Daoy (cell line): Measurements from ENCODE around the gene TBK1. TPM values are rescaled to one million over a fixed set of nuclear protein-coding genes. Genes with fewer than 3 reads are reported as not detected.

ENCODE experiments used
- DNase-seq: peaks from one replicate; pipeline ENCODE4 v3.0.0-alpha.2; 2015; ENCODE audit warnings: low read depth
- total RNA-seq: library from RNA; depleted of rRNA; stranded (reverse); fragments of >200 nt; shearing (Covaris generic); gene quantifications from 2 replicates; pipeline ENCODE4 v1.2.3, GENCODE V29; 2014

Gene TBK1
- total RNA-seq, 1 experiment from 2014 or later: 48.3 TPM

DNA sequence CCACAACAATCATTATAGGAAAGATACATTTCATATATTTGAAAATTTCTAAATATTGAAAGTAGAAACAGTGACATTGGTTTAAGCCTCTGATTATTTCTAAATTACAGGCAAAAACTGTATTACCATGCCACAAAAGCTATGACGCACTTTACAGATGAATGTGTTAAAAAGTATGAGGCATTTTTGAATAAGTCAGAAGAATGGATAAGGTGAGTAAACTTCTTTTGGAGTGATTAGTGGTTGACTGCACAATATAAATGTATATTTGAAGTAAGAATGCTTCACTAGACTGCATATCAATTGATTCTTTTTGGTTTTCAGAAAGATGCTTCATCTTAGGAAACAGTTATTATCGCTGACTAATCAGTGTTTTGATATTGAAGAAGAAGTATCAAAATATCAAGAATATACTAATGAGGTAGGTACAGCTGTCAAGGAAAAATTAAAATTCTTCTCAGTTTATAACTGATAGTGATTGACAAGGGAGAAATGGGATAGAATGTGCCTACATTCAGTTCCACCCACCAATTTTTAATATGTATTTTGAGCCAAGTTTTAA lies 45.0 kb downstream of the TBK1 start:
- no peak for DNase-seq

DNA sequence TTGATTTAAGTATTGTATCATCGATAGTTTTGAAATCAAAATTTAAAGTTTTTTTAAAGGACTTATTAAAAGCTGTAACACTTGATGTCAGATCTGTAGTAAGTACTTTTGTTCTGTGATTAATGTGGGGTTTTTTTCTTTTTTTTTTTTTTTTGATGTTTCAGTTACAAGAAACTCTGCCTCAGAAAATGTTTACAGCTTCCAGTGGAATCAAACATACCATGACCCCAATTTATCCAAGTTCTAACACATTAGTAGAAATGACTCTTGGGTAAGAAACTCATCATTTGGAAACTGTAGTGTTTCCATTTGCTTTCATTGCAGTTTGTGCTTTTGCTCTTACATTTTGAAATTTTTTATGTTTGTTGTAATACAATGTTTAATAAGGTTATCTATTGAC lies 45.6 kb downstream of the TBK1 start:
- DNase-seq: no peak

DNA sequence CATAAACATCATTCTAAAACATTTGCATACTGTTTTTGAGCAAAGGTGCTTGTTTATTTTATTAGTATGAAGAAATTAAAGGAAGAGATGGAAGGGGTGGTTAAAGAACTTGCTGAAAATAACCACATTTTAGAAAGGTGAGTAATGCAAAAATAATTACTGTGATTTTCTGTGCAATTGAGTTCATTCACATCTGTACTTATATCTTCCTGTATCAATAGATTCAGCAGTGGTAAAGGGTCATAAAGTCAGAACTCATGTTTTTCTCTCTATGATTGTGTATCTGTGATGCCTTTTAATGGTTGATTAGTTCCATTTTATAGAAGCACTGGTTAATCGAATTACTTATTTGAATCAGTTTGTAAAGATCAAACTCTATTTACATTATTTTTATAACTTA lies 46.0 kb downstream of the TBK1 start:
- no peak for DNase-seq

DNA sequence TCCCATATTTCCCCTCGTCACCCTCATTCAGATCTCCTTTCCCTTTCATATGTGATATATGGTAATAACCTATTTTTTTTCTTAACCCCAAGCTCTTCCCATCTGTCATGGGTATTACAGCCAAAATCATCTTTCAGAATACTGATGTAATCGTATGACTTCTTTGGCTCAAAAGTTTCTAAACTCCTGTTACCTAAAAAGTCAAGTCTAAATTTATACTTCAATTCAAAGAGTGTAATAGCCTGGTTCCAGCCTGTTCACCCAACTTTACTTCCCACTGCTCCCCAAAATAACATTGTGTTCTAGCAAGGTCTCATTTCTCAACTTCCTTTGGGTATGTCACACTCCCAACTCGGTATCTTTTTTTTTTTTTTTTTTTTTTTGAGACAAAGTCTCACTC lies 48.5 kb downstream of the TBK1 start:
- DNase-seq: no peak

DNA sequence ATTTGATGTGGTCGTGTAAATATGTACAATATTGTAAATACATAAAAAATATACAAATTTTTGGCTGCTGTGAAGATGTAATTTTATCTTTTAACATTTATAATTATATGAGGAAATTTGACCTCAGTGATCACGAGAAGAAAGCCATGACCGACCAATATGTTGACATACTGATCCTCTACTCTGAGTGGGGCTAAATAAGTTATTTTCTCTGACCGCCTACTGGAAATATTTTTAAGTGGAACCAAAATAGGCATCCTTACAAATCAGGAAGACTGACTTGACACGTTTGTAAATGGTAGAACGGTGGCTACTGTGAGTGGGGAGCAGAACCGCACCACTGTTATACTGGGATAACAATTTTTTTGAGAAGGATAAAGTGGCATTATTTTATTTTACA lies 49.6 kb downstream of the TBK1 start:
- no peak for DNase-seq

DNA sequence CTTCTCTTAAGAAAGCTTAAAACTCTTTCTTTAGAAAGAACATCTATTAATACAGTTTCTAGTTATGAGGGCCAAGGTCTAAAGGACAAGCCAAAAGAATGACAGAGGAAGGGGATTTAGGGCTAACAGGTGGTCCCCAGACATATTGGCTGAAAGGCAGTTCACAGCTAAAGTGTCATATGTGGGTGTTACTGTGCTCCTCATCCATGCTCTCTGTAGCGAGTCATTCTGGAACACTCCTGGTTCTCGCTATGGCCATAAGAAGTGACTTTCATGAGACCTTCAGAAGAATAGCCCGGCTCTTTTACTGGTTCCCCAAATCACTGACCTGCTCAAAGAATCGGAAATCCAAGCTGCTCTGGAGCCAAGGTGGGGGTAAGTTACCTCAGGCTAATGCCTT lies 55.0 kb downstream of the TBK1 start:
- no peak for DNase-seq

DNA sequence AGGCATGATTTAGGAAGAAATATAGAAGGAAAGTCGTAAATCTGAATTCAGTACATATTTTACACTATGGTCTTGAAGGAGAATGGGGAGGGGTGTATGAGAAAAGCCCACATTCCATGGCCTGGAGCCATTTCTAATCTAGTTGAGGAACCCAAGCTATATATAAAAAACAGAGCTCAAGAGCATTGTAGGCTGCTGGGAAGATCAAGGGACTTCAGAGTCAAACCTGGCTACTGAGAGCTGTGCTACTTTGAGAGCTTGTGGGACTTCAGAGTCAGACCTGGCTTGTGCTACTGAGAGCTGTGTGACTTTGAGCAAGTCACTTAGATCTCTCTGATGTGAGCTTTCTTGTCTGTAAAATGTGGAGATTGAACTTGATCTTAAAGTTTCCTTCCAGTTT lies 58.7 kb downstream of the TBK1 start:
- DNase-seq: no peak

DNA sequence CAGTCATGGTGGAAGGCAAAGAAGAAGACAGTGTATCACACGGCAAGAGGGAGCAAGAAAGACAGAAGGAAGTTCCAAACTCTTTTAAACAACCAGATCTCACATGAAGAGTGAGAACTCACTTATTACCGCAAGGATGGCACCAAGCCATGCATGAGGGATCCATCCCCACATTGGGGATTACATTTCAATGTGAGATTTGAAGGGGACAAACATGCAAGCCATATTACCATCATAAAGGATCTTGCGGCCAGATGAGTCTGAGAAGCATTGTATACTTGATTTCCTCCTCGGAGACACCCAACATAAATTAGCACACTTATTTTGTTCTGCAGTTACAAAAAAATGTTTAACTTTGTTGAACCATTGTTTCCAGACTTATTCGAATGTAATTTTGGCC lies 66.5 kb downstream of the TBK1 start:
- DNase-seq: no peak

DNA sequence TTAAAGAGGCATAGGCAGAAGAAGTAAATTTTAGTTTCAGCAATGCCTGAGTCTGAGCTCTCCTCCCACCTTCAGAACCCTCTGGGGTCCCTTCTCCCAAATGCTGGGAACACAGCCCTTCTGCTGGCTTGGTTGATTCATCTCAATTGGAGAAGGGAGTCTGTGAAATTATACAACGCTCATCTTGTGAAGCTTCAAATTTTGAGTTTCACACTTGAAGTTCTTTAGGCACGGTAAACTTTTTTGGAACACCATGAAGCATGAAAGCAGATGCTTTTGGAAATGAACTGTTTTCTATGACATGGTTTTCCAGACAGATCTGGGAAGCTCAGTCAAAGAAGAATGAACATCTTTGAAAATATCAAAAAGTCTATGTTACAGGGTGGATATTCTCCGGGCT lies 69.9 kb downstream of the TBK1 start:
- no peak for DNase-seq

DNA sequence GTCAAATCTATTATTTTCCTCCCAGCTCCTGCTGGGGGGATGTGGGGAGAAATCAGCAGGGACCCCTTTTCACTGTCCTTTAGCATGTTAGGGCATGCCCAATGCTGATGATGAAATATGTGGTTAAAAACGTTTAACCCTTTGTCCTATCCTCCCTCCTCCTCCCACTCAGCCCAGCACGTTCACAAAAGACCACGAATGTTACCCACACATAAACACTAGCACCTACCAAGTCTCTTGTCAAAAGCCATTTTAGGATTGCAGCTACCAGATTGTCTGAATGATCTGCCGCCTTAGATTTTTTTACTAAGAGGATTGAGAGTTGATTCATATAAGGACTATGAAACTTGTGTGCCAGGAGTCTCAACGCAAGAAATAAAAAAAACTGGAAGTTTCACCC lies 70.4 kb downstream of the TBK1 start:
- DNase-seq: no peak

DNA sequence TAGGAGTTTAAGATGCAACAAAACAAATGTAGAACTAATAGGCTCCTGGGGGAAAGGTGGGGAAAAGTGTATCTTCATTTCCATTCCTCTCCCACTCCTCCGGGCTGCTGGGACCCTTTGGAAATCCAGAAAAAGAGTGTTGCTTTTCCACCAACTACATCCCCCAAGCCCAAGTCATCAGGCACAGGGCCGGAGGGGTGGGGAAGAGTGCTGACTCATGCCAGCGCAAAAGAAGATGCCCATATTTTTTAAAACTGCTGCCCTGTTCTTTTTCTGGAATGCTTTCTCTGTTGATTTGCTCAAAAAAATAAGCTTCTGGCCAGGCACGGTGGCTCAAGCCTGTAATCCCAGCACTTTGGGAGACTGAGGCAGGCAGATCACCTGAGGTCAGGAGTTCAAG lies 70.9 kb downstream of the TBK1 start:
- no peak for DNase-seq

DNA sequence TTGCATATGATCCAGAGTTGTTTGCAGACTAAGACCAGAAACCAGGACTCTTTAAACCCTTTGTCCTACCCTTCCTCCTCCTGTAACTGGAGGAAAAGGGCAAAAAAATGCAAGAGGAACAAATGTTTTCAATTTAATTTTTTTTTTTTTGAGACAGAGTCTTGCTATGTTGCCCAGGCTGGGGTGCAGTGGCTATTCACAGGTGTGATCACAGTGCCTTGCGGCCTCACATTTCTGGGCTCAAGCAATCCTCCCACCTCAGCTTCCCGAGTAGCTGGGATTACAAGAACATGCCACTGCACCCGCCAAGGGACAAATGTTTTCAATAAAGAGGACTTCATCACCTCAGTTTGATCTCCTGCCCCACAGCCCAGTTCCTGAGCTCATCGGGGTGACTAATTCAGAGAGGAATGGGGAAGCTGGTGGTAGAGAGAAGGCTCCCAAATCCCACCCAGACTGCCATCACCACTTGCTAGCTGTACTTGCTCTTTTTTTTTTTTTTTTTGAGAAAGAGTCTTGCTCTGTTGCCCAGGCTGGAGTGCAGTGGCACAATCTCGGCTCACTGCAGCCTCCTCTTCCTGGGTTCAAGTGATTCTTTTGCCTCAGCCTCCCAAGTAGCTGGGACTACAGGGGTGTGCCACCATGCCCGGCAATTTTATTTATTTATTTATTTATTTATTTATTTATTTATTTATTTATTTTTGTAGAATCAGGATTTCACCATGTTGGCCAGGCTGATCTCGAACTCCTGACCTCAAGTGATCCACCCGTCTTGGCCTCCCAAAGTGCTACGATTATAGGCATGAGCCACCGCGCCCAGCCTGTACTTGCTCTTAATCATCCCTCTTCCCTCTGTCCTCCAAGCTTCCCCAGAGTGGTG lies 71.9 kb downstream of the TBK1 start:
- peak; percentile 43 for DNase-seq

DNA sequence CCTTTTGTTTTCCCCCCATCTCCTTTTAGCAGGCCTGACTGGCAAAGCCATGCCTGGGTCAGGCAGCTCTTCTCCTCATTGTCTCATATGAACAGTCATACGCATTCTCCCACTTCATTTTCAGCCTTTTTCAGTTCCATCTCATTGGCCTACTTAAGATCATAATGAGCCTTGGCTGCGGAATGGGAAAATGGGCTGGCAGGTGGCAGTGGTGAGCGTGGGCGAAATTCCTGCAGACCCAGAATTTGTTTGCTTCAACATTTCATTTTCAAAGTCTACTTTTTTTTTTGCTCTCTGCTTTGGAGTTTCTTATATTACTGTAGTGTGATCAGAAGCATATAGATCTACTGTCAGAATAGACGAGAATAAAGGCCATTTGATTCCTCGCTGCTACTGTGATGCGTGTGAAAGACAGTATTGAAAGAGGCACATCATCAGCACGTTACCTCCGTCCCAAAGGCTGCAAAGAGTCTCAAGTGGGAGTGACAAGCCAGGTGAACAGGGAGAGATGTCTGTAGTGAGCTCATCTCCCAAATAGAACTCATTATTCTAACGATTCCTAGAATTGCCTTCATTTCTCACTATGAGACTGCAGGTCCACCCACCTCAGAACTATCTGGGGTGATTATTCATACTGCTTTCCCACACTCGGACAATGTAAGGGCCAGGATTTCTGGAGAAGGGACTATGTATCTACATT lies 73.7 kb downstream of the TBK1 start:
- DNase-seq: no peak

DNA sequence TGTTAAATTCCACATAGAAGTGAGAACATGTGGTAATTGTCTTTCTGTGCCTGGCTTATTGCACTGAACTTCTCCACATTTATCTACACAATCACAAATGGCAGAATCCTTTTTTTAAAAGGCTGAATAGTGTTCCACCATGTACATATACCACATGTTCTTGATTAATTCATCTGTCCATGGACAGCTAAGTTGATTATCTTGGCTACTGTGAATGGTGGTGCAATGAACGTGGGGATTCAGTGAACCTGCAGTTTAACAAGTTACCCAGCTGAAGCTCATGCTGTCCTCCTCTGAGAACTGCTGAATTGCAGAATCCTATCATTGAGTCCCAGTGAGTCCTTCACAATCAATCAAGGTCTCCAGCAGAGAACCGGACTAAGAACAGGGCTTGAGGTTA lies 74.9 kb downstream of the TBK1 start:
- no peak for DNase-seq

DNA sequence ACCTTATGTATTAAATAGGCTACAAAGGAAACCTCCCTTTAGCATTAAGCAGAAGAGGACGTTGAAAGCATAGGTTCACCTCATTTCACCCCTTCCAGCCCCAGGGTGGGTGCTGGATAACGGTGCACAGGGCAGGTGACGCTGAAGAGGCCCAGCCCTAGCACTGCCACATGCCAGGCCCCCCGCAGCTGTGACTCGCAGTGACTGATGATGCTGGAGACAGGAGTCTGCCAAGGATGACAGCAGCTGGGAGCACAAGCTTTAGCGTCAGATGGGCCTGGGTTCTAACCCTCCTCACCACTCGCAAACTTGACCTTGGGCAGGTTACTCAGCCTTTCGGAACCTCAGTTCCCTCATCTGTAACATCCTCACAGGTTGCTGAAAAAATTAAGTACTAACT lies 76.7 kb downstream of the TBK1 start:
- DNase-seq: no peak

DNA sequence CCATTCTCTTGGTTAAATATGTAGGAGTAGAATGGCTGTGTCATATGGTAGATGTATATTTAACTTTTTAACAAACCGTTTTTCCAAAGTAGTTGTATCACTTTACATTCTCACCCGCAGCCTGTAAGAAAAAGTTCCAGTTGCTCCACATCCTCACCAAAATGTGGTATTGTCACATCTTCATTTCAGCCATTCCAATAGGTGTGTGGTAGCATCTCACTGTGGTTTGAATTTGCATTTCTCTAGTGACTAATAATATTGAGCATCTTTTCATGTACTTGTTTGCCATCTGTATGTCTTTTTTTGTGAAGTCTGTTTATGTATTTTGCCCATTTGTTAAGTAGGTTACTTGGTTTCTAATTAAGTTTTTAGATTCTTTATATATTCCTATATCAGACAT lies 78.6 kb downstream of the TBK1 start:
- DNase-seq: no peak

DNA sequence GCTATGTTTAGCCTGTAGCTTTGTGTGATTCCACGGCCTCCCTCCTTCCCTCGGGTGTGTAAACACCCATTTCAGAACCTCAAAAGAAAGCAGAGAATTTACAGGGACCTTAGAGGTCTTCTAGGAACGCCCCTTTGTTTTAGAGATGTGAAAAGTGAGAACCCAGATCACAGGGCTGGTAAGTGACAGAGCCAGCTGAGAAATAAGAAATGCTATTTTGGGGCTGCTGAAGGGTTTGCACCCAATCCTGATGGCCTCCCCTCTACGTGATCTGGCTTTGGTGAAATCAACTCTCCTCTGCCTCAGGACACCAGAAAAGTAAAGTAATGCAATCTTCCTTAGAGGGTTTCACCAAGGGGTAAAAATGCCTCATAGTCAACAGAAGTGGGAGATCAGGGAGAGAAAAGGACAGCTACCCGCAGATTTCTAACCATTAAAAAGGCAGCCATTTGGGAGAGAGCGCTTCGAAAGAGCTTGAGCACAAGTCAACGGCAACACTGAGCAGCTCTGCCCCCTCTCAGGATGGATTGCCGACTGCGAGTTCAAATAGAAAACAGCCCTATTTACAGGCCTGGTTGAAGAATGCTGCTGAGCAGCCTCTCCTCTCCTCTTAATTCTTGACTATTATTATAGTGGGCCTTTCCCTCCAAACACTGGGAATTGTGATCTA lies 79.9 kb downstream of the TBK1 start:
- DNase-seq: no peak

DNA sequence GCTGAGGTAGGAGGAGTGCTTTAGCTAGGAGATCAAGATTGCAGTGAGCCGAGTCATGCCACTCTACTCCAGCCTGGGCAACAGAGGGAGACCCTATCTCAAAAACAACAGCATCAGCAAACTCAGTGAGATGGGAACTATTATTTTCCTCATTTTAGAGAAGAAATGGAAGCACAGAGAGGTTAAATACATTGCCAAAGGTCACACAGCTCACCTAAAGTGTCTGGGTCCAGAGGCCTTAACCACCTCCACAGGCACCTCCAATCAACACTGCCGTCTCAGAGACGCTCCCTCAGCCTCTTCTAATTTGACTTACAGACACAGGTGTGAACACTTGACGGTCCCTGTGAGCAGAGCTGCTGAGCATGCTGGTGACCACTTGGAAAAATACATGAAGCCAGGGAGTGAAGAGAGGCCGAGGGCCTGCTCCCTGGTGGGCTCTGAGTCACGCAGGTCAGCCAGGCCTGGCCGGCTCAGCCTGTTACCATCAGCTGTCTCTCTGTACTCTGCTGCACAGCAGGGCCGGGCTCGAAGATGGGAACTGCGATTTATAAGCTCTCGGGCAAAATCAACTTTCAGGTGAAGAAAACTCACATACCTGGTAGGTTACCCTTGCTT lies 80.9 kb downstream of the TBK1 start:
- DNase-seq: no peak

DNA sequence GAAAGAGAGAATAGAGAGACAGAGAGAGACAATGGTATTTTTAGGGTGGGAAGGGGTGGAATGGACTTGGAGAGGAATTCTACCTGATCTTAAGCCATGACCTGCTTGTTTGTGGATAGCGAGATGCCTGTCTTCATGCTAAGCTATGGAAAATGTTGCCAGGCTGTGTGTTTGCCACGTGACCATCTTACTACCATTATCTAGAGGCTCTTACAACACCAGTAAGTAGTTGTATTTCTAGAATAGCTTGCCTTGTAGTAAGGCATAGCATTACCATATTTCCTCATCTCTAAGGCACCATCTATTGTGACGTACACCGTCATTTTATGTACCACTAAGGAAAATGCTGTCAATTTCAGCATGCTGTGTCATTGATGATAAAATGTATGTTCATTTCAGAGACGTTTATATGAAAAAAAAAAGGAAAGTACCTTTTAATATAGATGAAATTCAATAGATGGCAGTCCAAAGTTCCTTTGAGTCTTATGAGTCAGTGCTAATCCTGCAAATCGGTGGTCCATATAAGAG lies 82.8 kb downstream of the TBK1 start:
- DNase-seq: no peak

DNA sequence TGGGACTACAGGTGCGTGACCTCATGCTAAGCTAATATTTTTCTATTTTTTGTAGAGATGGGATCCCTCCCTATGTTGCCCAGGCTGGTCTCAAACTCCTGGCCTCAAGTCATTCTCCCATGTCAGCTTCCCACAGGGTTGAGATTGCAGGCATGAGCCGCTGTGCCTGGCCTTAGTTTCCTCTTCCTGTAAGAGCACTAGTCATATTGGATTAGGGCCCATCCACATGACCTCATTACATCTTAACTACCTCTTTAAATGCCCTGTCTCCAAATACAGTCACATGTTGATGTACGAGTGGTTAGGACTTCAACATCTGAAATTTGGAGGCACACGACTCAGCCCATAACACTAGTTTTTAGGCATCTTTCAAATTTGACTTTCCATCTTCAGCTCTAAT lies 86.2 kb downstream of the TBK1 start:
- no peak for DNase-seq

DNA sequence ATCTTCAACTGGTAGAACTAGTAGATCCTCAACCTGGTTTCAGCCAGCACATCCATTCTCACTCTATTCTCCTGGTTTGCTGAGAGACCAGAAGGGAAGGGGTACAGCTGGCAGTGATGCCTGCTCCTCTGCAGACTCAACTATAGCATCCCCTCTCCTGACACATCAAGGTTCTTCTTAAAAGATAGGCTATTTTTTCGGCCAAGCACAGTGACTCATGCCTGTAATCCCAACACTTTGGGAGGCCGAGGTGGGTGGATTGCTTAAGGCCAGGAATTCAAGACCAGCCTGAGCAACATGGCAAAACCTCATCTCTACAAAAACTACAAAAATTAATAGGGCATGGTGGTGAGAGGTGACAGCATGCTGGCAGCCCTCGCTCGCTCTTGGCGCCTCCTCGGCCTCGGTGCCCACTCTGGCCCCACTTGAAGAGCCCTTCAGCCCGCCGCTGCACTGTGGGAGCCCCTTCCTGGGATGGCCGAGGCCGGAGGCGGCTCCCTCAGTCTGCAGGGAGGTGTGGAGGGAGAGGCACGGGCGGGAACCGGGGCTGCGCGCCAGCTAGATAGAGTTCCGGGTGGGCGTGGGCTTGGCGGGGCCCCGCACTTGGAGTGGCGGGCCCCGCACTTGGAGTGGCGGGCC lies 90.6 kb downstream of the TBK1 start:
- DNase-seq: peak; percentile 34
